ENCODE results near the gene ARHGAP22. TPM values are rescaled to one million over a fixed set of nuclear protein-coding genes. Genes with fewer than 3 reads are reported as not detected.

Gene ARHGAP22
- total and polyA plus RNA-seq, 5 donors = 1.4 to 6.5 (median 5.1) TPM

DNA sequence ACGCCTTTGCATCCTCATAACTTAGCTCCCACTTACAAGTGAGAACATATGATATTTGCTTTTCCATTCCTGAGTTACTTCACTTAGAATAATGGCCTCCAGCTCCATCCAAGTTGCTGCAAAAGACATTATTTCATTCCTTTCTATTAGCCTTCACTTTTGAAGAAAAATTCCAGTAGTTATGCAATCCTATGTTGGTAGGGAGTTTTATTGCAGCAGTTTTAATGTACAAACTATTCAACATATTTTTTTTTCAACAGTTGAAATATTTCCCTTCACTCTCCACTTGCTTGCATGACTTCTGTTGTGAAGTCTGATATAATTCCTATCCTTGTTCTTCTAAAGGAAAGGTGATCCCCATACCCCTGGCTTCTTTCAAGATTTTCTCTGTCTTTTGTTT is 27.3 kb upstream of the ARHGAP22 start:
- no peak for DNase-seq
- no peak for ATAC-seq
- WGBS = 91% methylated on average over 1 of the region's 1 CpG
- Histone ChIP-seq H3K9me3 (ENCODE audit: control insufficient read depth, low read length) (no peaks in the 10 kb centered on the region), H3K4me1 (ENCODE audit: control insufficient read depth, insufficient read depth, low read length) (no peaks in the 10 kb centered on the region), H3K27ac (ENCODE audit: low read length) (no peak overlapping the region), H3K4me3 (ENCODE audit: low read length) (no peak overlapping the region), H3K27me3 (ENCODE audit: control insufficient read depth, insufficient read depth) (no peaks in the 10 kb centered on the region)
- intact Hi-C loops (cut with DNase I) = no loop called here

GRCh38 chr10:48627984-48628609 is 23.2 kb upstream of the ARHGAP22 start:
- WGBS = 82% methylated on average over 2 of the region's 2 CpGs
- Histone ChIP-seq H3K9me3 (ENCODE audit: control insufficient read depth, low read length) (no peaks in the 10 kb centered on the region), H3K4me1 (ENCODE audit: control insufficient read depth, insufficient read depth, low read length) (peaks cover 3% of the 10 kb centered on the region), H3K27me3 (ENCODE audit: control insufficient read depth, insufficient read depth) (no peaks in the 10 kb centered on the region), H3K4me3 (ENCODE audit: low read length) (no peak overlapping the region), H3K27ac (ENCODE audit: low read length) (no peak overlapping the region)
- intact Hi-C loops (cut with DNase I) = no loop called here
- no peak for DNase-seq
- no peak for ATAC-seq

DNA sequence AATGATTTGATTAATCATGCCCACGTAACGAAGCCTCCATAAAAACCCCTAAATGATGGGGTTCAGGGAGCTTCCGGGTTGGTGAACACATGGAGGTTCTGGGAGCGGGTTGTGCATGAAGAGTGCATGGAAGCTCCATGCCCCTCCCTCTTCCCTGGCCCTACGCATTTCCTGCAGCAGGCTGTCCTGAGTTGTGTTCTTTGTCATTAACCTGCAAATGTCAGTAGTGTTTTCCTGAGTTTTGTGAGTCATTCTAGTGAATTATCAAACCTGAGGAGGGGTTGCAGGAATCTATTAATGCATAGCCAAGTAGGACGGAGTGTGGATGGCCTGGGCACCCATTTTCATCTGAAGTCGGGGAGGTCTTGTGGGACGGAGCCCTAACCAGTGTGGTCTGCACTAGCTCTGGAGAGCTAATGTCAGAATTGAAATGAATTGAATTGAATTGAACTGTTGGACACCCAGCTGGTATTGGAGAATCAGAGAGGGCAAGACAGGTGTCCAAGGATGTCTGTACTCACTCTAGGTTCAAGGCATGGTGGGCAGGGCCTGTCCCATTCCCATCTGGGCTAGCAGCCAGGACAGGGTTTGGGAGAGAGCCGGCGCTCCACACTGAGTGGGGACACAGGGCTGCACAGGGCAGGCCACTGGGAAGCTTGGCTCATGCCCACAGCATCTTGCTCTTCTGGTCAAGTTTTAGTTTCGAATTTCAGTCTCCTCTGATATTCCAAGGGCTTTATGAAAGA is 22.3 kb upstream of the ARHGAP22 start:
- H3K9me3 ChIP-seq (ENCODE audit: control insufficient read depth, low read length) = no peaks in the 10 kb centered on the region
- no peak for ATAC-seq
- peaks cover 6% of the 10 kb centered on the region for H3K4me1 ChIP-seq (ENCODE audit: control insufficient read depth, insufficient read depth, low read length)

GRCh38 chr10:48626447-48626846 is 21.6 kb upstream of the ARHGAP22 start:
- Histone ChIP-seq H3K9me3 (ENCODE audit: control insufficient read depth, low read length) (no peaks in the 10 kb centered on the region), H3K27ac (ENCODE audit: low read length) (no peak overlapping the region), H3K27me3 (ENCODE audit: control insufficient read depth, insufficient read depth) (no peaks in the 10 kb centered on the region), H3K4me3 (ENCODE audit: low read length) (no peak overlapping the region), H3K4me1 (ENCODE audit: control insufficient read depth, insufficient read depth, low read length) (peaks cover 6% of the 10 kb centered on the region)
- DNase-seq (no peak), ATAC-seq (no peak)
- WGBS = 69% methylated on average over 4 of the region's 4 CpGs
- intact Hi-C loops (cut with DNase I) = no loop called here

More for the DNA sequence above, 22.3 kb upstream of the ARHGAP22 start:
- no peak for DNase-seq
- Histone ChIP-seq H3K27ac (ENCODE audit: low read length) (no peak overlapping the region), H3K27me3 (ENCODE audit: control insufficient read depth, insufficient read depth) (no peaks in the 10 kb centered on the region), H3K4me3 (ENCODE audit: low read length) (no peak overlapping the region)
- intact Hi-C loops (cut with DNase I) = no loop called here
- WGBS = 88% methylated on average over 11 of the region's 11 CpGs

- Histone ChIP-seq H3K27ac (ENCODE audit: low read length) (no peak overlapping the region), H3K4me1 (ENCODE audit: control insufficient read depth, insufficient read depth, low read length) (peaks cover 6% of the 10 kb centered on the region), H3K27me3 (ENCODE audit: control insufficient read depth, insufficient read depth) (no peaks in the 10 kb centered on the region), H3K4me3 (ENCODE audit: low read length) (no peak overlapping the region), H3K9me3 (ENCODE audit: control insufficient read depth, low read length) (no peaks in the 10 kb centered on the region)
- DNase-seq (no peak), ATAC-seq (no peak)
- intact Hi-C loops (cut with DNase I) = no loop called here
- whole genome bisulfite sequencing = 78% methylated on average over 1 of the region's 1 CpG
These were observed 20.9 kb upstream of the ARHGAP22 start for GRCh38 chr10:48625826-48626134.

- no peak overlapping the region for H3K27ac ChIP-seq (ENCODE audit: low read length)
- intact Hi-C loops (cut with DNase I) = no loop called here
- no peak for ATAC-seq
These were observed 18.8 kb upstream of the ARHGAP22 start for GRCh38 chr10:48623607-48624132.

GRCh38 chr10:48623009-48623408 is 18.1 kb upstream of the ARHGAP22 start:
- DNase-seq (no peak), ATAC-seq (peak in 1 of 2 donors; percentile 61)
- no peak overlapping the region for H3K27ac ChIP-seq (ENCODE audit: low read length)
- 94% methylated on average over 3 of the region's 3 CpGs for WGBS
- no peaks in the 10 kb centered on the region for H3K27me3 ChIP-seq (ENCODE audit: control insufficient read depth, insufficient read depth)
- H3K9me3 ChIP-seq (ENCODE audit: control insufficient read depth, low read length) = no peaks in the 10 kb centered on the region
- H3K4me3 ChIP-seq (ENCODE audit: low read length) = no peak overlapping the region
- H3K4me1 ChIP-seq (ENCODE audit: control insufficient read depth, insufficient read depth, low read length) = peaks cover 6% of the 10 kb centered on the region
- intact Hi-C loops (cut with DNase I) = no loop called here

More at GRCh38 chr10:48623607-48624132, 18.8 kb upstream of the ARHGAP22 start:
- H3K4me3 ChIP-seq (ENCODE audit: low read length) = no peak overlapping the region
- peaks cover 6% of the 10 kb centered on the region for H3K4me1 ChIP-seq (ENCODE audit: control insufficient read depth, insufficient read depth, low read length)
- no peaks in the 10 kb centered on the region for H3K9me3 ChIP-seq (ENCODE audit: control insufficient read depth, low read length)
- 66% methylated on average over 5 of the region's 5 CpGs for WGBS
- DNase-seq = no peak
- no peaks in the 10 kb centered on the region for H3K27me3 ChIP-seq (ENCODE audit: control insufficient read depth, insufficient read depth)

DNA sequence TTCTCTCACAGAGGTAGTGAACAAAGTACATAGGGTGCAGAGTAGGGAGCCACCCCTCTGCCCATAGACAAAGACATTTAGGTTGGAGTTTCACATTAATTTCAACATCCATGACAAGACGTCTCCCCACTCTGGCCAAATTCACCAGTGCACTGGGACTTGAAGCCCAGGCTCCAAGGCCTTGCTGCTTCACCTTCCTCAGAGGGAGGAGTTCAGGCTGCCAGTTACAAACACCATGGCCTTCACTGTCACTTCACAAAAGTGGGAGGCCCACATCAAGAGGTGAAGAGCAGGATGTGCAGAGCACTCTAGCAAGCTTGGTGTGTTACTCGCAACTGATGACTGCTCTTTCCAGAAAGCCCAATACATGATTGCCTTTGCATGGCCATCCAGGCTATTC is 15.8 kb upstream of the ARHGAP22 start:
- no peaks in the 10 kb centered on the region for H3K9me3 ChIP-seq (ENCODE audit: control insufficient read depth, low read length)
- no peaks in the 10 kb centered on the region for H3K27me3 ChIP-seq (ENCODE audit: control insufficient read depth, insufficient read depth)
- H3K4me3 ChIP-seq (ENCODE audit: low read length) = no peak overlapping the region
- no peak overlapping the region for H3K27ac ChIP-seq (ENCODE audit: low read length)
- DNase-seq = no peak
- peaks cover 6% of the 10 kb centered on the region for H3K4me1 ChIP-seq (ENCODE audit: control insufficient read depth, insufficient read depth, low read length)
- ATAC-seq = no peak
- intact Hi-C loops (cut with DNase I) = no loop called here
- WGBS = 89% methylated on average over 2 of the region's 2 CpGs

GRCh38 chr10:48616436-48616835 is 11.6 kb upstream of the ARHGAP22 start:
- H3K4me3 ChIP-seq (ENCODE audit: low read length) = no peak overlapping the region
- H3K27me3 ChIP-seq (ENCODE audit: control insufficient read depth, insufficient read depth) = no peaks in the 10 kb centered on the region
- H3K27ac ChIP-seq (ENCODE audit: low read length) = no peak overlapping the region
- intact Hi-C loops (cut with DNase I) = no loop called here
- H3K4me1 ChIP-seq (ENCODE audit: control insufficient read depth, insufficient read depth, low read length) = no peaks in the 10 kb centered on the region
- no peak for DNase-seq
- H3K9me3 ChIP-seq (ENCODE audit: control insufficient read depth, low read length) = no peaks in the 10 kb centered on the region
- 64% methylated on average over 1 of the region's 1 CpG for WGBS
- no peak for ATAC-seq

DNA sequence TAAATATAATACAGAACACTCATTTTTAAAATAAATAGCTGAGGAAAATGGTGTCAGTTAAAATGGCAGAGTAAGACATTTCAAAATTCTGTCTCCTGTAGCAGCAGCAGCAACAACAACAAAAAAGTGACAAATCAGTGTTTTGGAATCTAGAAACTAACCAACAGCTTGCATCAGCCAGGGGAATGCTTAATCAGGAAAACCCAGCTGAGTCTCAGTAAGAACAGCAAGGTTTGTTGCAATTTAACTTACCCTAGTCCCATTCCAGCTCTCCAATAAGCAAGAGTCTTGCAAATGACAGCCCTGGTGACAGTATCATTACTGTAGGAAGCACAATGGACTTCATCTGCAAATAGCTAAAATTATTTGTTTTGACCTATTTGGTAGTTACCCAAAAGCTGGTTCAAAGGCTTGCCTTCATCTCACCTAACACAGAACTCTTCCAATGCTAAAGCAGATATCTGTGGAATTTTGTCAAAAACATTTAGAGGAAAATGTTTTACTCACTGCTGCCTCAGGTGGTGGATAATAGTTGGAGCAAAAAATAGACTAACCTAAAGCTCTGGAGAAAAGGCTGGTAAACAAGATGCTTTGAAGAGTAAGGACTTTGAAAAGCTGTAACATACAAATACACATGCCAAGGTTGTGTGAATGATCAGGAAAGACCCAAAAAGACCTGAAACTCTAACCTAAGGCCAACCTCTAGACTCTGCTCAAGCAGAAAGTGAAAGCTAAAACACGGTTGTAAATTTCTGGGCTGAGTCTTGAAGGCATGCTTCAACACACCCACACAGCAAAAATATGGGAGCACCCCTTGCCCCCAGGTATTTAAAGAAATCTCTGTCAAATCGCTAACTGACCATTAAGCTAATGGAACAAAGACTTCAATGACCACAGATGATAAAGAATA is 9.9 kb upstream of the ARHGAP22 start:
- H3K27ac ChIP-seq (ENCODE audit: low read length) = no peak overlapping the region
- H3K9me3 ChIP-seq (ENCODE audit: control insufficient read depth, low read length) = no peaks in the 10 kb centered on the region
- DNase-seq (no peak), ATAC-seq (no peak)
- H3K27me3 ChIP-seq (ENCODE audit: control insufficient read depth, insufficient read depth) = no peaks in the 10 kb centered on the region
- WGBS = 62% methylated on average over 2 of the region's 2 CpGs
- H3K4me1 ChIP-seq (ENCODE audit: control insufficient read depth, insufficient read depth, low read length) = no peaks in the 10 kb centered on the region
- intact Hi-C loops (cut with DNase I) = no loop called here
- H3K4me3 ChIP-seq (ENCODE audit: low read length) = no peak overlapping the region

GRCh38 chr10:48613016-48613415 is 8.1 kb upstream of the ARHGAP22 start:
- WGBS = 83% methylated on average over 2 of the region's 2 CpGs
- no peak overlapping the region for H3K27ac ChIP-seq (ENCODE audit: low read length)

More at GRCh38 chr10:48613016-48613415, 8.1 kb upstream of the ARHGAP22 start:
- intact Hi-C loops (cut with DNase I) = no loop called here
- H3K4me1 ChIP-seq (ENCODE audit: control insufficient read depth, insufficient read depth, low read length) = no peaks in the 10 kb centered on the region
- H3K9me3 ChIP-seq (ENCODE audit: control insufficient read depth, low read length) = no peaks in the 10 kb centered on the region
- H3K4me3 ChIP-seq (ENCODE audit: low read length) = no peak overlapping the region
- ATAC-seq (no peak), DNase-seq (no peak)
- H3K27me3 ChIP-seq (ENCODE audit: control insufficient read depth, insufficient read depth) = no peaks in the 10 kb centered on the region
